Measurements from ENCODE around the gene INHBE.

Gene INHBE

DNA sequence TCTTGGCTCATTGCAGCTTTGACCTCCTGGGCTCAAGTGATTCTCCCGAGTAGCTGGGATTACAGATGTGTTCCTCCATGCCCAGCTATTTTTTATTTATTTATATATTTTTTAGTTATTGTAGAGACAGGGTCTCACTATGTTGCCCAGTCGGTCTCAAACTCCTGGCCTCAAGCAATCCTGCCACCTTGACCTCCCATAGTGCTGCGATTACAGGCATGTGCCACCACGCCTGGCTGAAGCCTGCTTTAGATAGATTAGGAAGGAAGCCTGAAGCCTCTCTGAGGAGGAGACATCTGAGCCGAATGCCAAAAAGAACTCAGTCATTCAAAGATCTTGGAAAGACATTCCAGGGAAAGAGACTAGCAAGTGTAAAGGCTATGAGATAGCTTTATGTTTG is 10.4 kb upstream of the INHBE start:
- H3K27ac ChIP-seq (ENCODE audit: low read depth, low read length), result no peak overlapping the region
- H3K9ac ChIP-seq (ENCODE audit: low read length), result no peak overlapping the region
- H3K4ac ChIP-seq (ENCODE audit: low read depth, low read length), result no peak overlapping the region
- no peak overlapping the region for H3K56ac ChIP-seq (ENCODE audit: low read length)
- H3K4me3 ChIP-seq (ENCODE audit: low read length), result no peak overlapping the region
- no peak overlapping the region for H2BK5ac ChIP-seq (ENCODE audit: low read length)
- no peak for DNase-seq
- no peak overlapping the region for H4K8ac ChIP-seq (ENCODE audit: low read depth, low read length)
- no peaks in the 10 kb centered on the region for H3K4me1 ChIP-seq (ENCODE audit: control insufficient read depth, low read depth, low read length)
- H4K5ac ChIP-seq (ENCODE audit: low read length), result no peak overlapping the region
- H3K4me2 ChIP-seq (ENCODE audit: low read length), result no peak overlapping the region
- WGBS (ENCODE audit: extremely low coverage, insufficient coverage, low lambda C conversion rate), result no CpG with 5 or more reads among the region's 5 CpGs
- H3K36me3 ChIP-seq (ENCODE audit: control insufficient read depth, insufficient read depth, low read length), result no peaks in the 10 kb centered on the region
- H2BK120ac ChIP-seq (ENCODE audit: low read depth, low read length), result no peak overlapping the region
- no peak overlapping the region for H2BK15ac ChIP-seq (replicated peaks; ENCODE audit: low read depth)
- H3K23ac ChIP-seq (ENCODE audit: low read length), result no peak overlapping the region
- no peaks in the 10 kb centered on the region for H3K79me2 ChIP-seq (ENCODE audit: control insufficient read depth, insufficient read depth, low read length)
- H3K79me1 ChIP-seq (ENCODE audit: low read length), result no peaks in the 10 kb centered on the region
- no peak overlapping the region for H3K18ac ChIP-seq (ENCODE audit: low read length)
- H3K27me3 ChIP-seq (ENCODE audit: insufficient read depth, low read length, poor library complexity), result no peaks in the 10 kb centered on the region
- H2AK5ac ChIP-seq (ENCODE audit: low read length), result no peak overlapping the region

DNA sequence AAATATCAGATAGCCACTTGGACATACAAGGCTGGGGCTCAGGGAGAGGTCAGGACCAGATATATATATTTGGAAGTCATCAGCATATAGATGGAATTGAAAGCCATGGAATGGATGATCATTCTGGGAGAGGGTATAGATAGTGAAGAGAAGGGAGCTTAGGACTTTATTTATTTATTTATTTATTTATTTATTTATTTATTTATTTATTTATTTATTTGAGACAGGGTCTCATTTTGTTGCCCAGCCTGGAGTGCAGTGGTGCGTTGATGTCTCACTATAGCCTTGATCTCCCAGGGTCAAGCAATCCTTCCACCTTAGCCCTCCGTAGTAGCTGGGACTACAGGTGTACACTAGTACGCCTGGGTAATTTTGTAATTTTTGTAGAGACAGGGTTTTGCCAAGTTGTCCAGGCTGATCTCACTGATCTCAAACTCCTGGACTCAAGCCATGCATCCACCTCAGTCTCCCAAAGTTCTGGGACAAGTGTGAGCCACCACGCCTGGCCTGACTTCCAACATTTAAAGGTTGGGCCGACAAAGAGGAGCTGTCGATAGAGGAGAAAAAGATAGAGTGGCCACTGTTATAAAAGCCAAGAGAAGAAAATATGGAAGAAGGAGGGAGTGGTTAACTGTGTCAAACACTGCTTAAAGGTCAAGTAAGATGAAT is 8.7 kb upstream of the INHBE start:
- H3K4me3 ChIP-seq (ENCODE audit: low read length), result no peak overlapping the region
- no peak overlapping the region for H3K4me2 ChIP-seq (ENCODE audit: low read length)
- no peak overlapping the region for H3K9ac ChIP-seq (ENCODE audit: low read length)
- H3K18ac ChIP-seq (ENCODE audit: low read length), result no peak overlapping the region
- no peak overlapping the region for H2BK120ac ChIP-seq (ENCODE audit: low read depth, low read length)
- no peak for DNase-seq
- no CpG with 5 or more reads among the region's 6 CpGs for WGBS (ENCODE audit: extremely low coverage, insufficient coverage, low lambda C conversion rate)
- H3K56ac ChIP-seq (ENCODE audit: low read length), result no peak overlapping the region
- no peak overlapping the region for H2AK5ac ChIP-seq (ENCODE audit: low read length)
- H4K5ac ChIP-seq (ENCODE audit: low read length), result no peak overlapping the region
- H2BK15ac ChIP-seq (replicated peaks; ENCODE audit: low read depth), result no peak overlapping the region
- no peaks in the 10 kb centered on the region for H3K27me3 ChIP-seq (ENCODE audit: insufficient read depth, low read length, poor library complexity)
- no peak overlapping the region for H2BK5ac ChIP-seq (ENCODE audit: low read length)
- no peaks in the 10 kb centered on the region for H3K4me1 ChIP-seq (ENCODE audit: control insufficient read depth, low read depth, low read length)
- no peak overlapping the region for H3K23ac ChIP-seq (ENCODE audit: low read length)
- H3K36me3 ChIP-seq (ENCODE audit: control insufficient read depth, insufficient read depth, low read length), result no peaks in the 10 kb centered on the region
- no peak overlapping the region for H3K27ac ChIP-seq (ENCODE audit: low read depth, low read length)
- H3K79me2 ChIP-seq (ENCODE audit: control insufficient read depth, insufficient read depth, low read length), result no peaks in the 10 kb centered on the region
- no peak overlapping the region for H3K4ac ChIP-seq (ENCODE audit: low read depth, low read length)
- H3K79me1 ChIP-seq (ENCODE audit: low read length), result no peaks in the 10 kb centered on the region
- no peak overlapping the region for H4K8ac ChIP-seq (ENCODE audit: low read depth, low read length)

DNA sequence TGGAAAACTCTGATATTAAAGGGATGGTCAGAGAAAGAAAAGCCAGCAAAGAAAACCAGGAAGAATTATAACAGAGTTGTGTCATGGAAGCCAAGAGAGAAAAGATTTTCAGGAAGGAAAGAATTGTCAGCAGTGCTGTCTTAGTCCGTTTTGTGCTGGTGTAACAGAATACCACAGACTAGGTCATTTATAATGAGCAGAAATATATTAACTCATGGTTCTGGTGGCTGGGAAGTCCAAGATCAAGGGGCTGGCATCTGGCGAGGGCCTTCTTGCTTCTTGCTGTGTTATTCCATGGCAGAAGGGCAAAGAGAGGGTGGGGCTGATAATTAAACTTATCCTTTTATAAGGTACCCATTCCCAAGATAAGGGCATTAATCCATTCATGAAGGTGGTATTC is 6.4 kb upstream of the INHBE start:
- Histone ChIP-seq H3K23ac (ENCODE audit: low read length) (no peak overlapping the region), H3K4me3 (ENCODE audit: low read length) (no peak overlapping the region), H2BK15ac (replicated peaks; ENCODE audit: low read depth) (no peak overlapping the region), H3K27ac (ENCODE audit: low read depth, low read length) (no peak overlapping the region), H3K79me2 (ENCODE audit: control insufficient read depth, insufficient read depth, low read length) (no peaks in the 10 kb centered on the region), H3K18ac (ENCODE audit: low read length) (no peak overlapping the region), H3K56ac (ENCODE audit: low read length) (no peak overlapping the region), H2BK5ac (ENCODE audit: low read length) (no peak overlapping the region), H3K79me1 (ENCODE audit: low read length) (no peaks in the 10 kb centered on the region), H3K36me3 (ENCODE audit: control insufficient read depth, insufficient read depth, low read length) (no peaks in the 10 kb centered on the region), H3K4ac (ENCODE audit: low read depth, low read length) (no peak overlapping the region), H3K4me2 (ENCODE audit: low read length) (no peak overlapping the region), H3K4me1 (ENCODE audit: control insufficient read depth, low read depth, low read length) (peaks cover 1% of the 10 kb centered on the region), H2AK5ac (ENCODE audit: low read length) (no peak overlapping the region), H2BK120ac (ENCODE audit: low read depth, low read length) (no peak overlapping the region), H4K5ac (ENCODE audit: low read length) (no peak overlapping the region), H3K9ac (ENCODE audit: low read length) (no peak overlapping the region), H4K8ac (ENCODE audit: low read depth, low read length) (no peak overlapping the region), H3K27me3 (ENCODE audit: insufficient read depth, low read length, poor library complexity) (no peaks in the 10 kb centered on the region)
- DNase-seq, result no peak
- WGBS (ENCODE audit: extremely low coverage, insufficient coverage, low lambda C conversion rate), result no CpG with 5 or more reads among the region's 2 CpGs

DNA sequence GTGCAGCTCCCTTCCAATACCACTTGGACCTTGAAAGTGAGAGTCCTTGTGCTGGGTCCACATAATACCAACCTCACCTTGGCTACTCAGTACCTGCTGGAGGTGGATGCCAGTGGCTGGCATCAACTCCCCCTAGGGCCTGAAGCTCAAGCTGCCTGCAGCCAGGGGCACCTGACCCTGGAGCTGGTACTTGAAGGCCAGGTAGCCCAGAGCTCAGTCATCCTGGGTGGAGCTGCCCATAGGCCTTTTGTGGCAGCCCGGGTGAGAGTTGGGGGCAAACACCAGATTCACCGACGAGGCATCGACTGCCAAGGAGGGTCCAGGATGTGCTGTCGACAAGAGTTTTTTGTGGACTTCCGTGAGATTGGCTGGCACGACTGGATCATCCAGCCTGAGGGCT is 5.7 kb upstream of the INHBE start:
- H3K56ac ChIP-seq (ENCODE audit: low read length), result no peak overlapping the region
- no peak overlapping the region for H2AK5ac ChIP-seq (ENCODE audit: low read length)
- H3K18ac ChIP-seq (ENCODE audit: low read length), result no peak overlapping the region
- no peak overlapping the region for H3K23ac ChIP-seq (ENCODE audit: low read length)
- WGBS (ENCODE audit: extremely low coverage, insufficient coverage, low lambda C conversion rate), result no CpG with 5 or more reads among the region's 7 CpGs
- no peak overlapping the region for H3K9ac ChIP-seq (ENCODE audit: low read length)
- H3K36me3 ChIP-seq (ENCODE audit: control insufficient read depth, insufficient read depth, low read length), result no peaks in the 10 kb centered on the region
- H2BK5ac ChIP-seq (ENCODE audit: low read length), result no peak overlapping the region
- H3K4me2 ChIP-seq (ENCODE audit: low read length), result no peak overlapping the region
- H3K79me1 ChIP-seq (ENCODE audit: low read length), result no peaks in the 10 kb centered on the region
- H2BK15ac ChIP-seq (replicated peaks; ENCODE audit: low read depth), result no peak overlapping the region
- H3K27me3 ChIP-seq (ENCODE audit: insufficient read depth, low read length, poor library complexity), result no peaks in the 10 kb centered on the region
- no peaks in the 10 kb centered on the region for H3K79me2 ChIP-seq (ENCODE audit: control insufficient read depth, insufficient read depth, low read length)
- H3K4me1 ChIP-seq (ENCODE audit: control insufficient read depth, low read depth, low read length), result peaks cover 1% of the 10 kb centered on the region
- no peak overlapping the region for H3K4me3 ChIP-seq (ENCODE audit: low read length)
- no peak overlapping the region for H2BK120ac ChIP-seq (ENCODE audit: low read depth, low read length)
- H4K5ac ChIP-seq (ENCODE audit: low read length), result no peak overlapping the region
- no peak overlapping the region for H3K4ac ChIP-seq (ENCODE audit: low read depth, low read length)
- H3K27ac ChIP-seq (ENCODE audit: low read depth, low read length), result no peak overlapping the region
- no peak overlapping the region for H4K8ac ChIP-seq (ENCODE audit: low read depth, low read length)
- no peak for DNase-seq

DNA sequence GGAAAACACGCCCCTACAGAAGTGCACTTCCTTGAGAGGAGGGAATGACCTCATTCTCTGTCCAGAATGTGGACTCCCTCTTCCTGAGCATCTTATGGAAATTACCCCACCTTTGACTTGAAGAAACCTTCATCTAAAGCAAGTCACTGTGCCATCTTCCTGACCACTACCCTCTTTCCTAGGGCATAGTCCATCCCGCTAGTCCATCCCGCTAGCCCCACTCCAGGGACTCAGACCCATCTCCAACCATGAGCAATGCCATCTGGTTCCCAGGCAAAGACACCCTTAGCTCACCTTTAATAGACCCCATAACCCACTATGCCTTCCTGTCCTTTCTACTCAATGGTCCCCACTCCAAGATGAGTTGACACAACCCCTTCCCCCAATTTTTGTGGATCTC is 5.0 kb upstream of the INHBE start:
- no peak overlapping the region for H3K4ac ChIP-seq (ENCODE audit: low read depth, low read length)
- no peak overlapping the region for H3K23ac ChIP-seq (ENCODE audit: low read length)
- no peak overlapping the region for H3K56ac ChIP-seq (ENCODE audit: low read length)
- H3K36me3 ChIP-seq (ENCODE audit: control insufficient read depth, insufficient read depth, low read length), result no peaks in the 10 kb centered on the region
- peaks cover 4% of the 10 kb centered on the region for H3K4me1 ChIP-seq (ENCODE audit: control insufficient read depth, low read depth, low read length)
- H3K79me2 ChIP-seq (ENCODE audit: control insufficient read depth, insufficient read depth, low read length), result no peaks in the 10 kb centered on the region
- DNase-seq, result no peak
- no CpG with 5 or more reads among the region's 3 CpGs for WGBS (ENCODE audit: extremely low coverage, insufficient coverage, low lambda C conversion rate)
- H3K4me3 ChIP-seq (ENCODE audit: low read length), result no peak overlapping the region
- no peak overlapping the region for H4K5ac ChIP-seq (ENCODE audit: low read length)
- no peak overlapping the region for H2BK5ac ChIP-seq (ENCODE audit: low read length)
- H3K27ac ChIP-seq (ENCODE audit: low read depth, low read length), result no peak overlapping the region
- H3K4me2 ChIP-seq (ENCODE audit: low read length), result no peak overlapping the region
- no peaks in the 10 kb centered on the region for H3K27me3 ChIP-seq (ENCODE audit: insufficient read depth, low read length, poor library complexity)
- H2AK5ac ChIP-seq (ENCODE audit: low read length), result no peak overlapping the region
- H2BK120ac ChIP-seq (ENCODE audit: low read depth, low read length), result no peak overlapping the region
- H3K9ac ChIP-seq (ENCODE audit: low read length), result no peak overlapping the region
- H2BK15ac ChIP-seq (replicated peaks; ENCODE audit: low read depth), result no peak overlapping the region
- no peak overlapping the region for H4K8ac ChIP-seq (ENCODE audit: low read depth, low read length)
- H3K18ac ChIP-seq (ENCODE audit: low read length), result no peak overlapping the region
- H3K79me1 ChIP-seq (ENCODE audit: low read length), result no peaks in the 10 kb centered on the region

DNA sequence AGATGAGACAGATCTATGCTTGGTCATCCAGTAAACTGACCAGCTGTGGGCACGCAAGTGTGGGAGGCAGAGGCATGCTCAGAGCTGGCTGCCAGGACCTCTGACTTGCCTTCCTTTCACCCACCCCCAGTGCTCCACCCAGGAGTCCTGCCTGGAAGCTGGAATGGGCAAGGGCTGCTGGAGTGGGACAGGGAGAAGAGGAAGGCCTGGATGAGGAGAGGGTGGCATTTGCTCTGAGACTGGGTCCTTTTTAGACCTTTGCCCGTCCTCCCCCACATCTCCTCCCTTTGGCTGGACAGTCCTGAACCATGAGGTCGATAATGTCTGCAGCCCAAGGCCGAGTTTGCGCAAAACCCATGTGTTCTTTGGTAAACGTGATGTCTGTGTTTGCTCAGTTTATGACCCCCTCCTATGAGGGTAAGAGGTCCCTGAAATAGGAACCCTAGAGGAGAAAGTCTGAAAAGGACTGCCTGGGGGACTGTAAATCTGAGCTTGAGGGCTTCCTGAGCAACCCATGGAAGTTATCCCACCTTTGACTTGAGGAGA is 3.8 kb upstream of the INHBE start:
- no peak overlapping the region for H3K4ac ChIP-seq (ENCODE audit: low read depth, low read length)
- no peak overlapping the region for H3K4me2 ChIP-seq (ENCODE audit: low read length)
- no peaks in the 10 kb centered on the region for H3K79me2 ChIP-seq (ENCODE audit: control insufficient read depth, insufficient read depth, low read length)
- no peaks in the 10 kb centered on the region for H3K27me3 ChIP-seq (ENCODE audit: insufficient read depth, low read length, poor library complexity)
- H3K27ac ChIP-seq (ENCODE audit: low read depth, low read length), result no peak overlapping the region
- H3K4me1 ChIP-seq (ENCODE audit: control insufficient read depth, low read depth, low read length), result peaks cover 8% of the 10 kb centered on the region
- H3K4me3 ChIP-seq (ENCODE audit: low read length), result no peak overlapping the region
- H3K79me1 ChIP-seq (ENCODE audit: low read length), result no peaks in the 10 kb centered on the region
- no peak overlapping the region for H4K5ac ChIP-seq (ENCODE audit: low read length)
- H3K23ac ChIP-seq (ENCODE audit: low read length), result no peak overlapping the region
- DNase-seq, result no peak
- H3K36me3 ChIP-seq (ENCODE audit: control insufficient read depth, insufficient read depth, low read length), result no peaks in the 10 kb centered on the region
- peak overlapping the region; percentile 18 for H3K56ac ChIP-seq (ENCODE audit: low read length)
- no peak overlapping the region for H2AK5ac ChIP-seq (ENCODE audit: low read length)
- WGBS (ENCODE audit: extremely low coverage, insufficient coverage, low lambda C conversion rate), result no CpG with 5 or more reads among the region's 6 CpGs
- H3K9ac ChIP-seq (ENCODE audit: low read length), result no peak overlapping the region
- H2BK5ac ChIP-seq (ENCODE audit: low read length), result no peak overlapping the region
- H4K8ac ChIP-seq (ENCODE audit: low read depth, low read length), result no peak overlapping the region
- no peak overlapping the region for H2BK120ac ChIP-seq (ENCODE audit: low read depth, low read length)
- H3K18ac ChIP-seq (ENCODE audit: low read length), result no peak overlapping the region
- H2BK15ac ChIP-seq (replicated peaks; ENCODE audit: low read depth), result no peak overlapping the region

Data from mesendoderm (in vitro differentiated cells).